Measurements from ENCODE around the gene FER1L5. TPM values are rescaled to one million over a fixed set of nuclear protein-coding genes. Genes with fewer than 3 reads are reported as not detected.

FER1L5 gene
- total RNA-seq, 1 donor from 2014 or later = 0.75 TPM

DNA sequence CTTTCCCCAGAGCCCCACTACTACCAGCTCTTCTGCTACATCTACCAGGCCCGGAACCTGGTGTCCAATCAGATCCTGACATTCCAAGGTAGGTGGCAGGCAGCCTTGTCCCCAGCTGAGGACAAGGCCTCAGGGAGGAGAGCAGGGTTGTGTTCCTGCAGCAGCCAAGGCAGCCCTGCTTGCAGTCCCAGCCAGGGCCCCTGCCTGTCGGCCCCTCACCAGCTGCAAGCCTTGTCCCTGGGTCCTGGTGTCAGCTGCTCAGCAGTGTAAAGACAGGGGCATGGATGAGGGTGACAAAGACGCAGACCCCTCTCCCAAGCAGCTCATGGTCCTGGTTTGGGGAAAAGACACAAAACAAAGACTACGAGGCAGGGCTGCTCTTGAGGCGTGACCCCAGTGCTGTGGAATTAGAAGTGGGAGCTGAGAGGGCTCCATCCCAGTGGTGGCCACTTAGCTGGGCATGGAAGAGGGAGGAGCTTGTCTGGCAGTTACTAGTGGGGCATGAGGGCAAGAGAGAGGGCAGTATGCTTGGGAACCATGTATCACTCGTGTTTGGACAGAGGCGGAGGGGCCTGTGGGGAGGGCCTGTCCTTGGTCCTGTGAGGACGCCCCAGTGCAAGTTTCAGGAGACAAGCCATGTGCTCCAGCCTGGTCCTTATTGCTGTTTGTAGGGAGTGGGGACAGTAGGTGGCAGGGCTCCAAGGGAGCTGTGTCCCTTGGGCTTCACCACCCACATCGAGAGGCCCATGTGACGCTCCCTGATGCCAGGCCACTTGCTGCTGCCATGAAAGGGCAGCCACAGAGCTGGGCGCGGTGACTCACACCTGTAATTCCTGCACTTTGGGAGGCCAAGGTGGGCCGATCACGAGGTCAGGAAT, 49.8 kb downstream of the FER1L5 start:
- Mint-ChIP-seq H3K4me3 (no peak overlapping the region), H3K9me3 (no peaks in the 10 kb centered on the region)

GRCh38 chr2:96693286-96694200, 51.0 kb downstream of the FER1L5 start:
- Mint-ChIP-seq H3K9me3 (no peaks in the 10 kb centered on the region), H3K27me3 (no peaks in the 10 kb centered on the region), H3K36me3 (no peaks in the 10 kb centered on the region), H3K4me1 (ENCODE audit: unreplicated experiment) (peaks cover 4% of the 10 kb centered on the region), H3K27ac (no peak overlapping the region), H3K4me3 (no peak overlapping the region)
- TF ChIP-seq, protein P1, sequence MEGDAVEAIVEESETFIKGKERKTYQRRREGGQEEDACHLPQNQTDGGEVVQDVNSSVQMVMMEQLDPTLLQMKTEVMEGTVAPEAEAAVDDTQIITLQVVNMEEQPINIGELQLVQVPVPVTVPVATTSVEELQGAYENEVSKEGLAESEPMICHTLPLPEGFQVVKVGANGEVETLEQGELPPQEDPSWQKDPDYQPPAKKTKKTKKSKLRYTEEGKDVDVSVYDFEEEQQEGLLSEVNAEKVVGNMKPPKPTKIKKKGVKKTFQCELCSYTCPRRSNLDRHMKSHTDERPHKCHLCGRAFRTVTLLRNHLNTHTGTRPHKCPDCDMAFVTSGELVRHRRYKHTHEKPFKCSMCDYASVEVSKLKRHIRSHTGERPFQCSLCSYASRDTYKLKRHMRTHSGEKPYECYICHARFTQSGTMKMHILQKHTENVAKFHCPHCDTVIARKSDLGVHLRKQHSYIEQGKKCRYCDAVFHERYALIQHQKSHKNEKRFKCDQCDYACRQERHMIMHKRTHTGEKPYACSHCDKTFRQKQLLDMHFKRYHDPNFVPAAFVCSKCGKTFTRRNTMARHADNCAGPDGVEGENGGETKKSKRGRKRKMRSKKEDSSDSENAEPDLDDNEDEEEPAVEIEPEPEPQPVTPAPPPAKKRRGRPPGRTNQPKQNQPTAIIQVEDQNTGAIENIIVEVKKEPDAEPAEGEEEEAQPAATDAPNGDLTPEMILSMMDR (conservative IDR thresholded peaks at IDR 0.05) = no peak
- DNase-seq (ENCODE audit: extremely low spot score, unreplicated experiment) = no peak

More for the DNA sequence above, 49.8 kb downstream of the FER1L5 start:
- no peak overlapping the region for H3K27ac Mint-ChIP-seq
- TF ChIP-seq, protein P1 (conservative IDR thresholded peaks at IDR 0.05) = no peak
- DNase-seq (ENCODE audit: extremely low spot score, unreplicated experiment) = no peak
- no peaks in the 10 kb centered on the region for H3K27me3 Mint-ChIP-seq
- peaks cover 4% of the 10 kb centered on the region for H3K4me1 Mint-ChIP-seq (ENCODE audit: unreplicated experiment)
- no peaks in the 10 kb centered on the region for H3K36me3 Mint-ChIP-seq

GRCh38 chr2:96694279-96694678, 51.7 kb downstream of the FER1L5 start:
- Mint-ChIP-seq H3K27me3 (no peaks in the 10 kb centered on the region), H3K9me3 (no peaks in the 10 kb centered on the region), H3K4me1 (ENCODE audit: unreplicated experiment) (peaks cover 4% of the 10 kb centered on the region), H3K36me3 (no peaks in the 10 kb centered on the region), H3K27ac (no peak overlapping the region), H3K4me3 (no peak overlapping the region)
- no peak for DNase-seq (ENCODE audit: extremely low spot score, unreplicated experiment)
- TF ChIP-seq, protein P1 (conservative IDR thresholded peaks at IDR 0.05) = no peak

- no peak for DNase-seq (ENCODE audit: extremely low spot score, unreplicated experiment)
- Mint-ChIP-seq H3K4me3 (no peak overlapping the region), H3K27me3 (no peaks in the 10 kb centered on the region), H3K4me1 (ENCODE audit: unreplicated experiment) (peaks cover 4% of the 10 kb centered on the region), H3K27ac (no peak overlapping the region), H3K9me3 (no peaks in the 10 kb centered on the region), H3K36me3 (no peaks in the 10 kb centered on the region)
- TF ChIP-seq, protein P1 (conservative IDR thresholded peaks at IDR 0.05) = no peak
Observed at GRCh38 chr2:96694816-96695455, 52.4 kb downstream of the FER1L5 start.

GRCh38 chr2:96695602-96696001, 53.0 kb downstream of the FER1L5 start:
- H3K27ac Mint-ChIP-seq = no peak overlapping the region
- no peaks in the 10 kb centered on the region for H3K27me3 Mint-ChIP-seq

More at GRCh38 chr2:96695602-96696001, 53.0 kb downstream of the FER1L5 start:
- TF ChIP-seq, protein P1 (conservative IDR thresholded peaks at IDR 0.05) = no peak
- Mint-ChIP-seq H3K36me3 (peaks cover under 1% of the 10 kb centered on the region), H3K4me1 (ENCODE audit: unreplicated experiment) (peaks cover 4% of the 10 kb centered on the region), H3K4me3 (no peak overlapping the region), H3K9me3 (no peaks in the 10 kb centered on the region)
- no peak for DNase-seq (ENCODE audit: extremely low spot score, unreplicated experiment)

All from type B pancreatic cell (in vitro differentiated cells).